PFSK-1 (cell line): Measurements from ENCODE around the gene NALCN.

Experiments used
- POLR2AphosphoS5 ChIP-seq: IDR thresholded peaks from 2 replicates; pipeline ENCODE4 v1.6.1; 2012; ENCODE audit warnings: low read depth, mild to moderate bottlenecking, control low read depth, low read length, moderate library complexity
- SIN3A ChIP-seq: IDR thresholded peaks from 2 replicates; pipeline ENCODE4 v1.6.1; 2012; ENCODE audit warnings: mild to moderate bottlenecking, low read length, moderate library complexity, borderline replicate concordance; ENCODE audit not compliant: insufficient read depth
- TAF1 ChIP-seq: IDR thresholded peaks from 2 replicates; pipeline ENCODE4 v1.6.1; 2012; ENCODE audit warnings: low read length, control low read depth, borderline replicate concordance; ENCODE audit not compliant: insufficient read depth

GRCh38 chr13:101305981-101306411, 110.3 kb downstream of the NALCN start:
- TF ChIP-seq SIN3A: no peak
- no peak for TF ChIP-seq TAF1
- TF ChIP-seq POLR2AphosphoS5: no peak
